ENCODE data around the gene CD1B. TPM values are rescaled to one million over a fixed set of nuclear protein-coding genes. Genes with fewer than 3 reads are reported as not detected.
A peak's percentile ranks its signal among the peaks of the same experiment; 100 is the strongest.
"Not testable (repeated sequence)": the region's sequence is repeated elsewhere in the genome, so short reads cannot be mapped to it uniquely, and the experiment has no call there.

Gene CD1B
- not detected for total RNA-seq

- Mint-ChIP-seq H3K36me3 (no peaks in the 10 kb centered on the region), H3K27ac (no peak within 1 kb of the TSS), H3K9me3 (no peaks in the 10 kb centered on the region)
- no peak for DNase-seq (ENCODE audit: low spot score in 2 of 2)
- ATAC-seq = no peak
Measured at GRCh38 chr1:158331481-158332150, at the start of gene CD1B. Gene CD1B, minus strand, starts transcription at chr1:158331531. Its CDS starts 108 bp downstream, at chr1:158331423.

GRCh38 chr1:158374860-158375259 lies 43.5 kb upstream of the CD1B start:
- DNase-seq (ENCODE audit: low spot score in 2 of 2) = no peak
- ATAC-seq = no peak
- H3K27ac Mint-ChIP-seq = no peak overlapping the region
- peaks cover 0 to 21% of the 10 kb centered on the region in 2 donors for H3K36me3 Mint-ChIP-seq
- H3K9me3 Mint-ChIP-seq = peaks cover 13 to 18% of the 10 kb centered on the region in 2 donors

GRCh38 chr1:158374101-158374500 lies 42.8 kb upstream of the CD1B start:
- ATAC-seq; DNase-seq (ENCODE audit: low spot score in 2 of 2); H3K27ac Mint-ChIP-seq: not testable (repeated sequence)
- Mint-ChIP-seq H3K9me3 (peaks cover 13 to 18% of the 10 kb centered on the region in 2 donors), H3K36me3 (peaks cover 0 to 21% of the 10 kb centered on the region in 2 donors)

- DNase-seq (ENCODE audit: low spot score in 2 of 2) = peak; percentile 40 to 69
Measured at GRCh38 chr1:158371188-158371953, 40.0 kb upstream of the CD1B start.

GRCh38 chr1:158366783-158367182 lies 35.5 kb upstream of the CD1B start:
- Mint-ChIP-seq H3K9me3 (peaks cover 9 to 13% of the 10 kb centered on the region in 2 donors), H3K27ac (no peak overlapping the region), H3K36me3 (peaks cover 0 to 16% of the 10 kb centered on the region in 2 donors)
- no peak for DNase-seq (ENCODE audit: low spot score in 2 of 2)
- no peak for ATAC-seq

More at GRCh38 chr1:158371188-158371953, 40.0 kb upstream of the CD1B start:
- ATAC-seq = peak; percentile 99 to 100
- Mint-ChIP-seq H3K27ac (no peak overlapping the region), H3K36me3 (peaks cover 0 to 25% of the 10 kb centered on the region in 2 donors), H3K9me3 (peaks cover 15 to 20% of the 10 kb centered on the region in 2 donors)

- no peak overlapping the region for H3K27ac Mint-ChIP-seq
- peaks cover 6 to 9% of the 10 kb centered on the region in 2 donors for H3K9me3 Mint-ChIP-seq
- H3K36me3 Mint-ChIP-seq = peaks cover 0 to 6% of the 10 kb centered on the region in 2 donors
- ATAC-seq = no peak
- no peak for DNase-seq (ENCODE audit: low spot score in 2 of 2)
Measured at GRCh38 chr1:158362941-158363340, 31.6 kb upstream of the CD1B start.

GRCh38 chr1:158362482-158362881 lies 31.2 kb upstream of the CD1B start:
- Mint-ChIP-seq H3K36me3 (peaks cover 0 to 6% of the 10 kb centered on the region in 2 donors), H3K9me3 (peaks cover 6 to 9% of the 10 kb centered on the region in 2 donors), H3K27ac (no peak overlapping the region)
- no peak for ATAC-seq
- DNase-seq (ENCODE audit: low spot score in 2 of 2) = no peak

- Mint-ChIP-seq H3K27ac (no peak overlapping the region), H3K9me3 (peaks cover 0 to 4% of the 10 kb centered on the region in 2 donors), H3K36me3 (no peaks in the 10 kb centered on the region)
- ATAC-seq (no peak), DNase-seq (ENCODE audit: low spot score in 2 of 2) (no peak)
Measured at GRCh38 chr1:158357441-158357840, 26.1 kb upstream of the CD1B start.

- ATAC-seq (no peak), DNase-seq (ENCODE audit: low spot score in 2 of 2) (no peak)
- Mint-ChIP-seq H3K27ac (no peak overlapping the region), H3K36me3 (no peaks in the 10 kb centered on the region), H3K9me3 (no peaks in the 10 kb centered on the region)
Measured at GRCh38 chr1:158356616-158357015, 25.3 kb upstream of the CD1B start.

GRCh38 chr1:158355773-158356285 lies 24.5 kb upstream of the CD1B start:
- no peak for ATAC-seq
- H3K36me3 Mint-ChIP-seq = no peaks in the 10 kb centered on the region
- H3K9me3 Mint-ChIP-seq = no peaks in the 10 kb centered on the region
- DNase-seq (ENCODE audit: low spot score in 2 of 2) = no peak
- H3K27ac Mint-ChIP-seq = no peak overlapping the region

GRCh38 chr1:158354255-158354654 lies 22.9 kb upstream of the CD1B start:
- DNase-seq (ENCODE audit: low spot score in 2 of 2) = no peak
- no peak for ATAC-seq
- no peaks in the 10 kb centered on the region for H3K36me3 Mint-ChIP-seq
- H3K9me3 Mint-ChIP-seq = no peaks in the 10 kb centered on the region
- H3K27ac Mint-ChIP-seq = no peak overlapping the region

GRCh38 chr1:158353303-158354075 lies 22.2 kb upstream of the CD1B start, which contains the start of gene CD1E:
Gene CD1E, plus strand, starts transcription at chr1:158353894. Its CDS starts 95 bp downstream, at chr1:158353989.
- DNase-seq (ENCODE audit: low spot score in 2 of 2) (no peak), ATAC-seq (no peak)
- Mint-ChIP-seq H3K9me3 (no peaks in the 10 kb centered on the region), H3K27ac (no peak within 1 kb of the TSS), H3K36me3 (no peaks in the 10 kb centered on the region)

- not testable (repeated sequence) for H3K27ac Mint-ChIP-seq; H3K36me3 Mint-ChIP-seq; DNase-seq (ENCODE audit: low spot score in 2 of 2); H3K9me3 Mint-ChIP-seq; ATAC-seq
Measured at GRCh38 chr1:158348946-158349345, 17.6 kb upstream of the CD1B start.

- ATAC-seq; DNase-seq (ENCODE audit: low spot score in 2 of 2); H3K27ac Mint-ChIP-seq; H3K36me3 Mint-ChIP-seq: not testable (repeated sequence)
- peaks cover 5 to 12% of the 10 kb centered on the region in 2 donors for H3K9me3 Mint-ChIP-seq
Measured at GRCh38 chr1:158336413-158336812, 5.1 kb upstream of the CD1B start.

- ATAC-seq = no peak
Measured at GRCh38 chr1:158335213-158335532, 3.8 kb upstream of the CD1B start.

GRCh38 chr1:158334526-158335212 lies 3.3 kb upstream of the CD1B start:
- DNase-seq (ENCODE audit: low spot score in 2 of 2) (no peak), ATAC-seq (no peak)
- Mint-ChIP-seq H3K27ac (no peak overlapping the region), H3K9me3 (peaks cover 5 to 8% of the 10 kb centered on the region in 2 donors), H3K36me3 (peaks cover 0 to 4% of the 10 kb centered on the region in 2 donors)

More at GRCh38 chr1:158335213-158335532, 3.8 kb upstream of the CD1B start:
- Mint-ChIP-seq H3K9me3 (peaks cover 5 to 8% of the 10 kb centered on the region in 2 donors), H3K36me3 (peaks cover 0 to 4% of the 10 kb centered on the region in 2 donors), H3K27ac (no peak overlapping the region)
- no peak for DNase-seq (ENCODE audit: low spot score in 2 of 2)
